ENCODE measurements around the gene U2AF1L4. TPM values are rescaled to one million over a fixed set of nuclear protein-coding genes. Genes with fewer than 3 reads are reported as not detected.

U2AF1L4 gene
- total and polyA plus RNA-seq, 2 of the 4 experiments (the other 2 are of a cell fraction): 6.1 to 15.0 TPM

GRCh38 chr19:35784503-35785338 is 39.5 kb upstream of the U2AF1L4 start:
- Histone ChIP-seq H4K5ac (ENCODE audit: low read depth, low read length) (no peak overlapping the region), H2BK15ac (ENCODE audit: low read depth, low read length) (no peak overlapping the region), H3K9me3 (ENCODE audit: control insufficient read depth, insufficient read depth, low read length) (no peaks in the 10 kb centered on the region), H2BK20ac (ENCODE audit: low read depth, low read length) (no peak overlapping the region), H2BK5ac (ENCODE audit: low read depth, low read length, poor library complexity, severe bottlenecking) (no peak overlapping the region), H3K4me1 (ENCODE audit: control insufficient read depth, insufficient read depth, low read length) (no peaks in the 10 kb centered on the region), H3K56ac (ENCODE audit: extremely low read depth, insufficient read depth, low read length) (no peak overlapping the region), H3K4ac (ENCODE audit: low read depth, low read length) (no peak overlapping the region), H3K27ac (ENCODE audit: insufficient read depth, low read length) (no peak overlapping the region), H4K91ac (ENCODE audit: insufficient read depth, low read depth, low read length) (no peak overlapping the region), H3K18ac (ENCODE audit: low read depth, low read length) (no peak overlapping the region), H4K8ac (ENCODE audit: low read depth in 2 of 2, low read length in 2 of 2) (no peak overlapping the region), H3K27me3 (ENCODE audit: control insufficient read depth, insufficient read depth, low read length) (no peaks in the 10 kb centered on the region), H2AK5ac (ENCODE audit: low read depth, low read length) (no peak overlapping the region), H3K14ac (replicated peaks; ENCODE audit: low read depth, low read length) (no peak overlapping the region), H2AK9ac (replicated peaks; ENCODE audit: low read depth, low read length, poor library complexity) (no peak overlapping the region), H3K23ac (ENCODE audit: low read depth, low read length) (no peak overlapping the region), H3K9ac (ENCODE audit: low read depth, low read length) (no peak overlapping the region), H3K9me1 (ENCODE audit: insufficient read depth, low read length) (no peaks in the 10 kb centered on the region), H3K36me3 (ENCODE audit: control insufficient read depth, insufficient read depth, low read length) (peaks cover 14% of the 10 kb centered on the region), H3K4me2 (ENCODE audit: low read depth, low read length) (no peak overlapping the region), H2BK120ac (ENCODE audit: low read depth, low read length) (no peak overlapping the region), H2AFZ (replicated peaks; ENCODE audit: low read length, poor library complexity) (no peak overlapping the region), H3K79me1 (ENCODE audit: low read depth in 1 of 2, low read length in 2 of 2) (no peaks in the 10 kb centered on the region), H3K4me3 (ENCODE audit: insufficient read depth, low read depth, low read length) (no peak overlapping the region), H4K20me1 (ENCODE audit: insufficient read depth, low read length) (no peaks in the 10 kb centered on the region)
- 79% methylated on average over 5 of the region's 45 CpGs; no CpG with 5 or more reads in 1 of the 2 experiments for WGBS, 2 experiments (ENCODE audit: extremely low coverage in 2 of 2, insufficient read length in 1 of 2)
- CTCF ChIA-PET: no interaction called here
- in situ Hi-C loops (cut with MboI; ENCODE audit: low sequenced_read_pairs): no loop called here
- TF ChIP-seq ELK1 (IDR thresholded peaks at IDR 0.05; ENCODE audit: borderline replicate concordance, low read depth, low read length) (no peak), POLR2A (IDR thresholded peaks at IDR 0.05; ENCODE audit: low read depth, low read length) (no peak), SMC3 (IDR thresholded peaks at IDR 0.05; ENCODE audit: low read depth, low read length) (no peak), NFE2L2 (IDR thresholded peaks at IDR 0.05; ENCODE audit: low read depth, low read length) (no peak), RCOR1 (IDR thresholded peaks at IDR 0.05; ENCODE audit: insufficient replicate concordance, low read length) (no peak), MAFK (IDR thresholded peaks at IDR 0.05; ENCODE audit: low read depth, low read length) (no peak), BHLHE40 (IDR thresholded peaks at IDR 0.05; ENCODE audit: low read depth, low read length) (no peak), FOS (IDR thresholded peaks at IDR 0.05; ENCODE audit: low read depth, low read length) (no peak), CEBPB (IDR thresholded peaks at IDR 0.05; ENCODE audit: low read depth, low read length) (no peak), MAZ (IDR thresholded peaks at IDR 0.05; ENCODE audit: borderline replicate concordance, low read depth, low read length) (no peak), CHD1 (IDR thresholded peaks at IDR 0.05; ENCODE audit: low read depth, low read length) (no peak), CTCF (conservative IDR thresholded peaks at IDR 0.05; ENCODE audit: low read depth, low read length) (no peak), RFX5 (IDR thresholded peaks at IDR 0.05; ENCODE audit: low read depth, low read length) (no peak), RAD21 (IDR thresholded peaks at IDR 0.05; ENCODE audit: low read length) (no peak), USF2 (IDR thresholded peaks at IDR 0.05; ENCODE audit: low read depth, low read length) (no peak), MXI1 (IDR thresholded peaks at IDR 0.05; ENCODE audit: borderline replicate concordance, low read depth, low read length) (no peak)
- dilution Hi-C loops (cut with HindIII; ENCODE audit: low sequenced_read_pairs, unreplicated experiment): no loop called here
- intact Hi-C loops (cut with micrococcal nuclease): no loop called here
- no TSS peak for BruUV-seq (replicated peaks)
- DNase-seq: no peak
- POLR2A ChIA-PET (ENCODE audit: unreplicated experiment): no interaction called here
- ATAC-seq (ENCODE audit: low read depth): no peak
